ENCODE data around the gene GALNT16. TPM values are rescaled to one million over a fixed set of nuclear protein-coding genes. Genes with fewer than 3 reads are reported as not detected.

GALNT16 gene
- total and polyA plus RNA-seq, 8 donors, result 0.53 to 2.2 (median 1.6) TPM; not detected in 1

GRCh38 chr14:69312608-69313007 lies 52.6 kb downstream of the GALNT16 start:
- intact Hi-C loops (cut with DNase I; ENCODE audit: low total_unique reads), result no loop called here
- TF ChIP-seq POLR2A (IDR thresholded peaks at IDR 0.05) (no peak), EP300 (IDR thresholded peaks at IDR 0.05) (no peak), POLR2AphosphoS5 (IDR thresholded peaks at IDR 0.05) (no peak)
- TF ChIP-seq, protein P1, sequence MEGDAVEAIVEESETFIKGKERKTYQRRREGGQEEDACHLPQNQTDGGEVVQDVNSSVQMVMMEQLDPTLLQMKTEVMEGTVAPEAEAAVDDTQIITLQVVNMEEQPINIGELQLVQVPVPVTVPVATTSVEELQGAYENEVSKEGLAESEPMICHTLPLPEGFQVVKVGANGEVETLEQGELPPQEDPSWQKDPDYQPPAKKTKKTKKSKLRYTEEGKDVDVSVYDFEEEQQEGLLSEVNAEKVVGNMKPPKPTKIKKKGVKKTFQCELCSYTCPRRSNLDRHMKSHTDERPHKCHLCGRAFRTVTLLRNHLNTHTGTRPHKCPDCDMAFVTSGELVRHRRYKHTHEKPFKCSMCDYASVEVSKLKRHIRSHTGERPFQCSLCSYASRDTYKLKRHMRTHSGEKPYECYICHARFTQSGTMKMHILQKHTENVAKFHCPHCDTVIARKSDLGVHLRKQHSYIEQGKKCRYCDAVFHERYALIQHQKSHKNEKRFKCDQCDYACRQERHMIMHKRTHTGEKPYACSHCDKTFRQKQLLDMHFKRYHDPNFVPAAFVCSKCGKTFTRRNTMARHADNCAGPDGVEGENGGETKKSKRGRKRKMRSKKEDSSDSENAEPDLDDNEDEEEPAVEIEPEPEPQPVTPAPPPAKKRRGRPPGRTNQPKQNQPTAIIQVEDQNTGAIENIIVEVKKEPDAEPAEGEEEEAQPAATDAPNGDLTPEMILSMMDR (IDR thresholded peaks at IDR 0.05), result no peak
- no peak for DNase-seq

DNA sequence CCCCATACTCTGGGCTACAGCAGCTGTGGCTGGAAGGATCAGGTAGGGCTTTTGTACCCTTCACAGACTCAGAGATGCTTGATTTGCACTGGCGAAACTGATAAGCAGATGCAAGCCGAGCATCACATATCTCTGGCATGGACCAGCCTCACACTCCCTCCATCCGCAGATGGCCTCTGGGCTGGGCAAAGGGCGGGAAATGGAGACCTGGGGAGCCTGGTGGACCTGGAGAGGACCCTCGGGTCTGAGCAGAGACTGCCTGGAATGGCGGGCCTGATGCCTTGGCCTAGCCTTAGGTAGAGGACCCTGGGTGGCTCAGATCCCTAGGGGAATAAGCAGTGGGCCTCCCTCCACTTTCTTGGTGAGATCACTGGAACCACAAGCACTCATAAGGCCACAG lies 53.2 kb downstream of the GALNT16 start:
- H3K9me3 ChIP-seq, result no peaks in the 10 kb centered on the region
- no peak overlapping the region for H3K27ac ChIP-seq
- no peaks in the 10 kb centered on the region for H3K27me3 ChIP-seq
- intact Hi-C loops (cut with DNase I; ENCODE audit: low total_unique reads), result no loop called here
- no peaks in the 10 kb centered on the region for H3K36me3 ChIP-seq
- H3K4me1 ChIP-seq, result peaks cover 0 to 15% (median 10%) of the 10 kb centered on the region in 4 donors
- no peak overlapping the region for H3K4me3 ChIP-seq
- DNase-seq, result no peak
- WGBS, 5 donors, result 86 to 95% (median 90%) methylated on average over 4 to 6 of the region's 6 CpGs
- TF ChIP-seq EP300 (IDR thresholded peaks at IDR 0.05) (no peak), POLR2AphosphoS5 (IDR thresholded peaks at IDR 0.05) (no peak), POLR2A (IDR thresholded peaks at IDR 0.05) (no peak)
- TF ChIP-seq, protein P1 (IDR thresholded peaks at IDR 0.05), result no peak

More at GRCh38 chr14:69312608-69313007, 52.6 kb downstream of the GALNT16 start:
- Histone ChIP-seq H3K9me3 (no peaks in the 10 kb centered on the region), H3K36me3 (no peaks in the 10 kb centered on the region), H3K27me3 (peaks cover 0 to 4% (median 0%) of the 10 kb centered on the region in 3 donors), H3K4me1 (peaks cover 0 to 11% (median 6%) of the 10 kb centered on the region in 4 donors), H3K27ac (no peak overlapping the region), H3K4me3 (no peak overlapping the region)
- WGBS, 5 donors, result 79 to 92% (median 83%) methylated on average over 5 of the region's 5 CpGs

GRCh38 chr14:69314327-69314726 lies 54.4 kb downstream of the GALNT16 start:
- intact Hi-C loops (cut with DNase I; ENCODE audit: low total_unique reads), result no loop called here

GRCh38 chr14:69315301-69315700 lies 55.3 kb downstream of the GALNT16 start:
- no peaks in the 10 kb centered on the region for H3K36me3 ChIP-seq
- no peak overlapping the region for H3K4me3 ChIP-seq
- H3K9me3 ChIP-seq, result no peaks in the 10 kb centered on the region
- H3K4me1 ChIP-seq, result peaks cover 0 to 15% (median 10%) of the 10 kb centered on the region in 4 donors
- no peaks in the 10 kb centered on the region for H3K27me3 ChIP-seq
- H3K27ac ChIP-seq, result no peak overlapping the region
- DNase-seq, result no peak
- intact Hi-C loops (cut with DNase I; ENCODE audit: low total_unique reads), result no loop called here
- TF ChIP-seq EP300 (IDR thresholded peaks at IDR 0.05), result no peak
- TF ChIP-seq POLR2A (IDR thresholded peaks at IDR 0.05), result no peak
- TF ChIP-seq, protein P1 (IDR thresholded peaks at IDR 0.05), result no peak
- no peak for TF ChIP-seq POLR2AphosphoS5 (IDR thresholded peaks at IDR 0.05)
- WGBS, 5 donors, result 61 to 70% (median 68%) methylated on average over 4 of the region's 4 CpGs

More at GRCh38 chr14:69314327-69314726, 54.4 kb downstream of the GALNT16 start:
- H3K27ac ChIP-seq, result no peak overlapping the region
- whole genome bisulfite sequencing, 5 donors, result 33 to 89% (median 72%) methylated on average over 1 of the region's 1 CpG
- H3K36me3 ChIP-seq, result no peaks in the 10 kb centered on the region
- TF ChIP-seq POLR2A (IDR thresholded peaks at IDR 0.05) (no peak), POLR2AphosphoS5 (IDR thresholded peaks at IDR 0.05) (no peak), EP300 (IDR thresholded peaks at IDR 0.05) (no peak)
- TF ChIP-seq, protein P1 (IDR thresholded peaks at IDR 0.05), result no peak
- H3K9me3 ChIP-seq, result no peaks in the 10 kb centered on the region
- no peak for DNase-seq
- H3K4me3 ChIP-seq, result no peak overlapping the region
- no peaks in the 10 kb centered on the region for H3K27me3 ChIP-seq
- H3K4me1 ChIP-seq, result peaks cover 0 to 15% (median 10%) of the 10 kb centered on the region in 4 donors
